GM18519 (cell line): ENCODE results near the gene DGKI.
A peak's percentile ranks its signal among the peaks of the same experiment; 100 is the strongest.

Experiments used
- ATAC-seq: cut with Tn5 transposase; IDR thresholded peaks from one replicate; pipeline ENCODE4 v1.9.1; 2021; ENCODE audit warnings: mild to moderate bottlenecking, moderate library complexity; ENCODE audit not compliant: unreplicated experiment, low FRiP score

The DGKI gene

GRCh38 chr7:137695494-137695893 is 151.3 kb downstream of the DGKI start:
- ATAC-seq = no peak

DNA sequence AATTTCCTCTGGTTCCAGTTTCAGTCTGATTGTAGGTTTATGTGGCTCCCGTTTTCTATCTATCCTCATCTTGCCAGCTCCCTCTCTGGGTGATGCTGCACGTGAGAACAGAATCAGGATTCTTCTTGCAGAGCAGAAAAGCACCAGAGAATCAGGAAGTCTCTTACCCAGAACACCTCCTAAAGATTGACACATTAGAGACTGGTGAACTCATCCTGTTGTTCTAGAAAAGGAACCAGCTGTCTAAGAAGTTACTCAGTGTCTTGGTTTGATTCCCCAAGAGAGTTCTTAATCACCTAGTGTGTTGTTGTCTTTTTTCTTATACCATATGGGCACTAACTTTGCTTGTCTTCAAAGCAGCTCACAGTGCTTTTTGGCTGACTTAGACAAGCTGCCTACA is 152.4 kb downstream of the DGKI start:
- peak; percentile 47 for ATAC-seq

- no peak for ATAC-seq
Observed at GRCh38 chr7:137692399-137692798, 154.4 kb downstream of the DGKI start.

GRCh38 chr7:137691566-137691965 is 155.2 kb downstream of the DGKI start:
- no peak for ATAC-seq

- no peak for ATAC-seq
Observed at GRCh38 chr7:137690635-137691034, 156.1 kb downstream of the DGKI start.

DNA sequence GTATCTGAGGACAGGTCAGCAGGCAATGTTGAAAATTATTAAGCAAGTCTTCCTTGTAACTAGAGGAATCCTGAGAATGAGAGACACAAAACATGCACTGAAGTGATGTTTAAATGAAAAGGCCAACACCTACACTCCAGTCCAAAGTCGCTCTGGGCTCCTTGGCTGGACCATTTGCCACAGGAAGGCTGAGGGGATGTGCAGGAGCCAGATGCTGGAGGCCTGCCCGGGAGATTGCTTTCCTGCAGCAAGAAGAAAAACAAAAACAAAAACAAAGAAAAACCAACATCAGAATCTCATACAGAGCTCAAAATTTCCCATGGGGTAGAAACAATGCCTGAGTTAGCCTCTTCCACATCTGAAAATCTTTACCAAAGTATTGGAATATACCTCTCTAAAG is 157.0 kb downstream of the DGKI start:
- ATAC-seq = no peak

- no peak for ATAC-seq
Observed at GRCh38 chr7:137687556-137688265, 159.1 kb downstream of the DGKI start.

DNA sequence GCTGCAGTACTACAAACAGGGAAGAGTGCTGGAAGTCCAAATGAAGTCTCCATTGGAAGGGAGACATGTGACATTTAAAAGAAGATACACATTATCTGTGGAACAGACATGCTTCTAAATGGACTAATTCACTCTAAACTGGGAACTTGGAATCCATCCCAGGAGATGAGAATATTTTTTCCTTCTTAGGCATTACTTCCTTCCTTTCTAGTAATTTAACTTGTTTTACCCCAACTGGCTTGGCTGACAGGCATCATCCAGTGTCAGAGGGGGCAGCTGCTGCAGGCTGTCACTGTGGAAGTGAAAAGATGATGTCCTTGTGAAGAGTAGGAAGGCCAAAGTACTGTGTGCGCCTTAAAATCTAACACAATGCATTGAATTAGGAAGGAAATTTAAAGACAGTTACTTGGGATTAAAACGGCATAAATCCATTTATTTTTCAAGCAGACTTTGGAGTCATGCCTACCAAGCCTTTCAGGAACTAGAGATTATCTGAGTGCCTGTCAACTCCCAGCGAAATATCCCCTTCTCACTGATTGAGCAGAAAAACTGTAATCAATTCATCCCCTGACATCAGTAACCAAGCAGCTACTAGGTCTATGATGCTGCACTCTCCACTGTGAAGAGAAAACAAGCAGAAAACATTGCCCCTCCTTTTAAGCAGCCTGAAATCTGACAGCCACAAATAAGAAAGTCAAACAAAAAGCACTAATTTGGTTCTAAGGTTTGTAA is 161.2 kb downstream of the DGKI start:
- no peak for ATAC-seq

- ATAC-seq = no peak
Observed at GRCh38 chr7:137684776-137685175, 162.0 kb downstream of the DGKI start.

GRCh38 chr7:137684316-137684715 is 162.5 kb downstream of the DGKI start:
- ATAC-seq = no peak

DNA sequence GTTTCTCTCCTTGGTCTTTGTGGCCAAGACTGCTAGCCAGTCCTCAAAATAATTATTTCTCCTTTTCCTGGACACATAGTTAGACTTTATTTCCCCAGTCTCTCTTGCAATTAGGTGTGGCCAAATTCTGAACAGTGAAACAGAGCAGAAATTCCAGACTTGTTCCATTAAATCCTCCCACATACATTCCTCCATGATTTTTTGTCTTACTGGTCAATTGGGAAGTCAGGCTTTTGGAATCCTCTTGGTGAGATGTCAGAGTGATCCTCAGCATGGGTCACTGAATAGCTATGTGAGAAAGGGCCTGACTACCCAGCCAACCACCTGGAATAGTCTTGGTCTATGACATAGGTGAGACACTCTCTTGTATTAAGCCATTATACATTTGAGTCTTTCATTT is 164.2 kb downstream of the DGKI start:
- ATAC-seq = no peak

GRCh38 chr7:137681657-137682562 is 164.9 kb downstream of the DGKI start:
- no peak for ATAC-seq

- ATAC-seq = no peak
Observed at GRCh38 chr7:137674551-137675409, 172.0 kb downstream of the DGKI start.

- no peak for ATAC-seq
Observed at GRCh38 chr7:137674048-137674447, 172.7 kb downstream of the DGKI start.

DNA sequence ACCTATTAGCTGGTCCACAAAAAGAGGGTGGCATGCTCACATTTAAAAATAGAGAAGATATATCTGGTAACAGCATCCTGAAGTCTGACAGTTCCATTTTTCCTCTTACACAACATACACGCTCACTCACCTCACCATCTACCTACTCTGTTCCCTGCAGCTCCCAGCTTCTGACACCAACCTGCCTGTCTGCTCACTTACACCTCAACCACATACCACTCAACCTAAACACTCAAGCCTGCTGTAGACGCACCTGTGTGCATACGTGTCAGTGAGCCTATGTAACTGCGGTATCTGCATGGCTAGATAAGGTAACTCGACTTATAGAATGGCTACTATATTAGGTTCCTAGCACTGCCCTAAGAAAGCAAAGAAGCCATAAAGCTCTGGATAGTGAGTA is 174.9 kb downstream of the DGKI start:
- no peak for ATAC-seq

GRCh38 chr7:137670222-137671064 is 176.3 kb downstream of the DGKI start:
- peak; percentile 44 for ATAC-seq

GRCh38 chr7:137669706-137670105 is 177.1 kb downstream of the DGKI start:
- ATAC-seq = no peak

- ATAC-seq = no peak
Observed at GRCh38 chr7:137668404-137668803, 178.4 kb downstream of the DGKI start.

- ATAC-seq = no peak
Observed at GRCh38 chr7:137667633-137668387, 179.0 kb downstream of the DGKI start.
